ENCODE results near the gene SULF2. TPM values are rescaled to one million over a fixed set of nuclear protein-coding genes. Genes with fewer than 3 reads are reported as not detected.
A peak's percentile ranks its signal among the peaks of the same experiment; 100 is the strongest.

SULF2 gene
- total and polyA plus RNA-seq, 9 of the 15 experiments (the other 6 are each of a cell fraction or from before 2014, with no cell fraction given): 0.33 TPM; not detected in 8

- ATAC-seq (no peak), FAIRE-seq (no peak), DNase-seq (ENCODE audit: extremely low read depth in 1 of 4, low spot score in 3 of 4) (no peak)
- no peak overlapping the region for H3K9ac ChIP-seq (ENCODE audit: insufficient read depth in 1 of 2, low read depth in 2 of 2, low read length in 2 of 2)
- no peak overlapping the region for H3K4me3 ChIP-seq
- no peaks in the 10 kb centered on the region for H3K36me3 ChIP-seq (ENCODE audit: control insufficient read depth, insufficient read depth, low read length)
- intact Hi-C loops (cut with micrococcal nuclease): no loop called here
- no peaks in the 10 kb centered on the region for H3K9me1 ChIP-seq (ENCODE audit: control insufficient read depth, insufficient read depth, low read length)
- TF ChIP-seq TCFL5 (CRISPR knock-in tag; conservative IDR thresholded peaks at IDR 0.05): no peak
- TF ChIP-seq ZBTB11 (CRISPR knock-in tag; IDR thresholded peaks at IDR 0.05): peak in 1 of 3 experiments; percentile 19; a peak in 1 of 6 replicates
- H3K27me3 ChIP-seq (ENCODE audit: control insufficient read depth in 2 of 2, insufficient read depth in 2 of 2, low read length in 2 of 2): peaks cover 13 to 35% of the 10 kb centered on the region in 2 experiments; a peak in 4 of 5 replicates
- 0 out of 2 replicates have a peak, but pooled peaks cover 4% of the 10 kb centered on the region for H4K20me1 ChIP-seq (replicated peaks; ENCODE audit: control insufficient read depth, insufficient read depth, low read length)
- no TSS peak for BruUV-seq (replicated peaks)
- H3K4me1 ChIP-seq (replicated peaks in 1 of 2; ENCODE audit: control insufficient read depth in 2 of 2, insufficient read depth in 2 of 2, low read length in 2 of 2): peaks cover 0 to 3% of the 10 kb centered on the region in 2 experiments; a peak in 1 of 5 replicates
- H3K27ac ChIP-seq (ENCODE audit: extremely low read depth, low read depth, low read length): no peak overlapping the region
- 0% methylated on average over 9 of the region's 11 CpGs for WGBS (ENCODE audit: insufficient coverage, low coverage, missing lambda C conversion rate)
- CTCF ChIA-PET (ENCODE audit: low intra/inter-chr PET ratio): no interaction called here
- no peaks in the 10 kb centered on the region for H3K9me3 ChIP-seq (replicated peaks; ENCODE audit: control insufficient read depth, insufficient read depth, low read depth, low read length)
- POLR2A ChIA-PET: no interaction called here
- H2AFZ ChIP-seq (ENCODE audit: low read depth, low read length): no peak overlapping the region
- no peaks in the 10 kb centered on the region for H3K79me2 ChIP-seq (ENCODE audit: control insufficient read depth, insufficient read depth, low read length)
- in situ Hi-C loops (cut with MboI): no loop called here
- no peak overlapping the region for H3K4me2 ChIP-seq (ENCODE audit: insufficient read depth, low read length)
Observed at GRCh38 chr20:47800623-47801022, 15.3 kb upstream of the SULF2 start.
